NT2/D1 (cell line): ENCODE data around the gene SDR42E2.
"Not testable (repeated sequence)": the region's sequence is repeated elsewhere in the genome, so short reads cannot be mapped to it uniquely, and the experiment has no call there.

ENCODE experiments used
- DNase-seq: peaks from one replicate; pipeline ENCODE4 v3.0.0-alpha.2; 2011; ENCODE audit warnings: low read depth, low spot score
- H3K27me3 ChIP-seq: 2 replicates; pipeline ENCODE4 v1.6.0; 2011; ENCODE audit warnings: mild to moderate bottlenecking; ENCODE audit not compliant: insufficient read length, insufficient read depth
- H3K36me3 ChIP-seq: 2 replicates; pipeline ENCODE4 v1.6.1; 2011; ENCODE audit warnings: mild to moderate bottlenecking, low read length, mixed read lengths; ENCODE audit not compliant: insufficient read depth, insufficient read length
- H3K4me1 ChIP-seq: 2 replicates; pipeline ENCODE4 v1.5.1; 2011; ENCODE audit not compliant: insufficient read depth, insufficient read length
- H3K4me3 ChIP-seq: 2 replicates; pipeline ENCODE4 v1.5.1; 2011; ENCODE audit warnings: low read depth; ENCODE audit not compliant: insufficient read length
- H3K9ac ChIP-seq: 2 replicates; pipeline ENCODE4 v1.6.0; 2011; ENCODE audit warnings: low read depth; ENCODE audit not compliant: insufficient read length
- H3K9me3 ChIP-seq: 2 replicates; pipeline ENCODE4 v1.5.1; 2011; ENCODE audit warnings: mild to moderate bottlenecking, low read length; ENCODE audit not compliant: insufficient read depth
- SUZ12 ChIP-seq: IDR thresholded peaks from 2 replicates; pipeline ENCODE4 v1.6.1; 2011; ENCODE audit not compliant: insufficient read length, insufficient read depth; ENCODE audit errors: extremely low read depth
- YY1 ChIP-seq: IDR thresholded peaks from 2 replicates; pipeline ENCODE4 v1.6.1; 2011; ENCODE audit not compliant: insufficient read length, insufficient read depth
- ZNF274 ChIP-seq: IDR thresholded peaks from 2 replicates; pipeline ENCODE4 v1.6.1; 2011; ENCODE audit warnings: mild to moderate bottlenecking, low read depth, low read length

Gene SDR42E2

GRCh38 chr16:22141767-22142166 is 20.5 kb upstream of the SDR42E2 start:
- Histone ChIP-seq H3K27me3 (no peaks in the 10 kb centered on the region), H3K9ac (no peak overlapping the region), H3K4me1 (peaks cover 2% of the 10 kb centered on the region), H3K4me3 (no peak overlapping the region), H3K9me3 (no peaks in the 10 kb centered on the region), H3K36me3 (no peaks in the 10 kb centered on the region)
- peak; percentile 54 for DNase-seq
- no peak for TF ChIP-seq SUZ12
- TF ChIP-seq ZNF274 = no peak
- no peak for TF ChIP-seq YY1

GRCh38 chr16:22144520-22144919 is 17.8 kb upstream of the SDR42E2 start:
- DNase-seq = no peak
- H3K4me3 ChIP-seq = no peak overlapping the region
- no peaks in the 10 kb centered on the region for H3K36me3 ChIP-seq
- H3K9me3 ChIP-seq = no peaks in the 10 kb centered on the region
- H3K9ac ChIP-seq = no peak overlapping the region
- no peaks in the 10 kb centered on the region for H3K27me3 ChIP-seq
- TF ChIP-seq ZNF274 (no peak), YY1 (no peak), SUZ12 (no peak)
- no peaks in the 10 kb centered on the region for H3K4me1 ChIP-seq

- Histone ChIP-seq H3K9me3 (no peaks in the 10 kb centered on the region), H3K27me3 (no peaks in the 10 kb centered on the region), H3K4me3 (no peak overlapping the region), H3K9ac (no peak overlapping the region), H3K4me1 (no peaks in the 10 kb centered on the region), H3K36me3 (no peaks in the 10 kb centered on the region)
- no peak for TF ChIP-seq YY1
- no peak for TF ChIP-seq SUZ12
- no peak for TF ChIP-seq ZNF274
- no peak for DNase-seq
Measured at GRCh38 chr16:22147853-22148252, 14.5 kb upstream of the SDR42E2 start.

GRCh38 chr16:22151246-22151998 is 10.9 kb upstream of the SDR42E2 start:
- no peak overlapping the region for H3K9ac ChIP-seq
- H3K9me3 ChIP-seq = no peaks in the 10 kb centered on the region
- TF ChIP-seq SUZ12 (no peak), YY1 (no peak), ZNF274 (no peak)
- no peak overlapping the region for H3K4me3 ChIP-seq
- no peaks in the 10 kb centered on the region for H3K36me3 ChIP-seq
- no peak for DNase-seq
- peaks cover 6% of the 10 kb centered on the region for H3K4me1 ChIP-seq
- H3K27me3 ChIP-seq = no peaks in the 10 kb centered on the region

GRCh38 chr16:22152316-22152715 is 10.0 kb upstream of the SDR42E2 start:
- Histone ChIP-seq H3K9ac (no peak overlapping the region), H3K9me3 (no peaks in the 10 kb centered on the region), H3K27me3 (no peaks in the 10 kb centered on the region), H3K4me3 (no peak overlapping the region), H3K4me1 (peaks cover 6% of the 10 kb centered on the region), H3K36me3 (no peaks in the 10 kb centered on the region)
- no peak for TF ChIP-seq SUZ12
- no peak for TF ChIP-seq YY1
- TF ChIP-seq ZNF274 = no peak
- no peak for DNase-seq

- H3K9me3 ChIP-seq, H3K27me3 ChIP-seq, DNase-seq, H3K9ac ChIP-seq, H3K36me3 ChIP-seq, H3K4me3 ChIP-seq, H3K4me1 ChIP-seq: not testable (repeated sequence)
Measured at GRCh38 chr16:22153078-22153477, 9.2 kb upstream of the SDR42E2 start.

GRCh38 chr16:22161401-22161800 is 905 bp upstream of the SDR42E2 start:
- peaks cover 1% of the 10 kb centered on the region; the same call in 1 of the 2 replicates for H3K9me3 ChIP-seq
- peaks cover 49% of the 10 kb centered on the region for H3K27me3 ChIP-seq
- TF ChIP-seq ZNF274 (no peak), YY1 (no peak), SUZ12 (no peak)
- DNase-seq = no peak
- peaks cover 1% of the 10 kb centered on the region for H3K4me1 ChIP-seq
- H3K9ac ChIP-seq = no peak overlapping the region
- H3K4me3 ChIP-seq = no peak overlapping the region
- H3K36me3 ChIP-seq = no peaks in the 10 kb centered on the region

- no peaks in the 10 kb centered on the region for H3K36me3 ChIP-seq
- DNase-seq = no peak
- no peaks in the 10 kb centered on the region for H3K4me1 ChIP-seq
- H3K4me3 ChIP-seq = peak overlapping the region; percentile 48
- H3K9ac ChIP-seq = no peak overlapping the region
- H3K9me3 ChIP-seq = peaks cover 8% of the 10 kb centered on the region; the same call in 1 of the 2 replicates
- H3K27me3 ChIP-seq = peaks cover 49% of the 10 kb centered on the region
- TF ChIP-seq ZNF274 = no peak
- no peak for TF ChIP-seq YY1
- TF ChIP-seq SUZ12 = no peak
Measured at GRCh38 chr16:22162656-22163009, 327 bp downstream of the SDR42E2 start.
